Caco-2 (cell line): Measurements from ENCODE around the gene CDH2. TPM values are rescaled to one million over a fixed set of nuclear protein-coding genes. Genes with fewer than 3 reads are reported as not detected.
A peak's percentile ranks its signal among the peaks of the same experiment; 100 is the strongest.

Experiments used
- BruUV-seq: library from RNA; stranded (reverse); fragments of 400-500 nt; replicated peaks from 2 replicates; lab custom pipeline; 2021; lab: Mats Ljungman, UMichigan
- CTCF ChIA-PET: fragments of 300-600 bp; sonication (Branson Sonifier 250); formaldehyde crosslinking; loops from one replicate; lab custom pipeline; 2022; ENCODE audit warnings: antibody characterized with exemption; lab: Charles Lee
- POLR2A ChIA-PET: fragments of 300-600 bp; sonication (Branson Sonifier 250); formaldehyde crosslinking; loops from one replicate; lab custom pipeline; 2022; ENCODE audit warnings: antibody characterized with exemption; lab: Charles Lee
- DNase-seq, 2 experiments: peaks; one replicate each; pipeline versions ENCODE4 v3.0.0 to v3.0.0-alpha.2; 2020 to 2022
- H3K27me3 ChIP-seq: replicated peaks from 2 replicates; pipeline ENCODE4 v1.6.0; 2011; ENCODE audit warnings: low read length; ENCODE audit not compliant: control insufficient read depth, insufficient read depth
- H3K36me3 ChIP-seq: 2 replicates; pipeline ENCODE4 v1.5.1; 2011; ENCODE audit warnings: low read length; ENCODE audit not compliant: control insufficient read depth, insufficient read depth
- H3K4me1 ChIP-seq: fragments of 250-450 bp; sonication (Bioruptor Pico); 2 replicates; pipeline ENCODE4 v1.5.1; 2020; ENCODE audit warnings: mild to moderate bottlenecking
- H3K4me3 ChIP-seq: 2 replicates; pipeline ENCODE4 v1.5.1; 2011; ENCODE audit warnings: low read depth, mild to moderate bottlenecking, control low read depth, low read length
- H3K9me3 ChIP-seq: fragments of 250-450 bp; sonication (Bioruptor Pico); 2 replicates; pipeline ENCODE4 v1.5.1; 2020; ENCODE audit warnings: mild to moderate bottlenecking, moderate library complexity
- H3K27ac Mint-ChIP-seq: one replicate; pipeline ENCODE4 v1.8.0; 2022; ENCODE audit warnings: mixed read lengths; ENCODE audit not compliant: unreplicated experiment
- H3K27me3 Mint-ChIP-seq: one replicate; pipeline ENCODE4 v1.8.0; 2022; ENCODE audit warnings: mixed read lengths; ENCODE audit not compliant: insufficient read depth, unreplicated experiment
- H3K36me3 Mint-ChIP-seq: one replicate; pipeline ENCODE4 v1.8.0; 2022; ENCODE audit warnings: mild to moderate bottlenecking, mixed read lengths; ENCODE audit not compliant: insufficient read depth, unreplicated experiment
- H3K4me1 Mint-ChIP-seq: one replicate; pipeline ENCODE4 v1.8.0; 2022; ENCODE audit warnings: low read depth, mixed read lengths; ENCODE audit not compliant: unreplicated experiment
- H3K4me3 Mint-ChIP-seq: one replicate; pipeline ENCODE4 v1.8.0; 2022; ENCODE audit warnings: mild to moderate bottlenecking, moderate library complexity, mixed read lengths; ENCODE audit not compliant: unreplicated experiment
- H3K9me3 Mint-ChIP-seq: one replicate; pipeline ENCODE4 v1.8.0; 2022; ENCODE audit warnings: mixed read lengths; ENCODE audit not compliant: unreplicated experiment
- CTCF ChIP-seq, 2 experiments: fragments of 200-600 bp in 1 of 2; IDR thresholded peaks; 1 replicate in 1 of 2; 2 replicates in 1 of 2; pipeline versions ENCODE4 v1.5.1 to v1.8.0; 2011 to 2022; ENCODE audit warnings: antibody characterized with exemption in 1 of 2, control low read depth in 1 of 2, inconsistent platforms in 1 of 2, low read depth in 1 of 2, low read length in 1 of 2, mild to moderate bottlenecking in 1 of 2, moderate library complexity in 1 of 2; ENCODE audit not compliant: insufficient read depth in 1 of 2, severe bottlenecking in 1 of 2, unreplicated experiment in 1 of 2
- intact Hi-C: fragments of 100-400 bp; cut with micrococcal nuclease; formaldehyde crosslinking; loops from one replicate; pipeline ENCODE4 v1.10.0; 2022; ENCODE audit not compliant: unreplicated experiment
- total RNA-seq: library from RNA; stranded (reverse); gene quantifications from 2 replicates; pipeline ENCODE4 v1.2.3, GENCODE V29; 2022

Gene CDH2
- total RNA-seq, 1 experiment from 2014 or later: 1.4 TPM

GRCh38 chr18:28108254-28108653 lies 68.7 kb downstream of the CDH2 start:
- H3K27me3 Mint-ChIP-seq: no peaks in the 10 kb centered on the region
- no peaks in the 10 kb centered on the region for H3K9me3 ChIP-seq
- TF ChIP-seq CTCF (IDR thresholded peaks at IDR 0.05; ENCODE audit: insufficient read depth in 1 of 2, low read depth in 1 of 2, low read length in 1 of 2, severe bottlenecking in 1 of 2, unreplicated experiment in 1 of 2): no peak
- H3K4me3 Mint-ChIP-seq: peak overlapping the region; percentile 5
- CTCF ChIA-PET: no interaction called here
- DNase-seq: no peak
- H3K4me1 ChIP-seq: peaks cover 16% of the 10 kb centered on the region; the same call in 1 of the 2 replicates
- no TSS peak for BruUV-seq
- no peaks in the 10 kb centered on the region for H3K36me3 Mint-ChIP-seq
- no peaks in the 10 kb centered on the region for H3K9me3 Mint-ChIP-seq
- H3K4me3 ChIP-seq: no peak overlapping the region
- POLR2A ChIA-PET: no interaction called here
- intact Hi-C loops: loop anchor here (5.0 to 10.0 kb wide), 2 partner anchors 96 to 333 kb away; no protein-coding TSS in a partner anchor
- H3K4me1 Mint-ChIP-seq: peaks cover 10% of the 10 kb centered on the region
- H3K27me3 ChIP-seq: no peaks in the 10 kb centered on the region
- no peaks in the 10 kb centered on the region for H3K36me3 ChIP-seq
- no peak overlapping the region for H3K27ac Mint-ChIP-seq

- Histone ChIP-seq H3K9me3 (no peaks in the 10 kb centered on the region), H3K36me3 (no peaks in the 10 kb centered on the region), H3K4me1 (no peaks in the 10 kb centered on the region), H3K27me3 (no peaks in the 10 kb centered on the region), H3K4me3 (no peak overlapping the region)
- Mint-ChIP-seq H3K36me3 (no peaks in the 10 kb centered on the region), H3K4me3 (no peak overlapping the region), H3K27ac (no peak overlapping the region), H3K27me3 (no peaks in the 10 kb centered on the region), H3K4me1 (no peaks in the 10 kb centered on the region), H3K9me3 (no peaks in the 10 kb centered on the region)
- intact Hi-C loops: no loop called here
- POLR2A ChIA-PET: no interaction called here
- CTCF ChIA-PET: no interaction called here
- no TSS peak for BruUV-seq
- DNase-seq: no peak
- TF ChIP-seq CTCF (IDR thresholded peaks at IDR 0.05; ENCODE audit: insufficient read depth in 1 of 2, low read depth in 1 of 2, low read length in 1 of 2, severe bottlenecking in 1 of 2, unreplicated experiment in 1 of 2): no peak
Measured at GRCh38 chr18:28099237-28099636, 77.7 kb downstream of the CDH2 start.

GRCh38 chr18:28095631-28096030 lies 81.3 kb downstream of the CDH2 start:
- DNase-seq: no peak
- H3K9me3 ChIP-seq: no peaks in the 10 kb centered on the region
- ChIA-PET CTCF (no interaction called here), POLR2A (no interaction called here)
- H3K4me3 ChIP-seq: no peak overlapping the region
- Mint-ChIP-seq H3K36me3 (no peaks in the 10 kb centered on the region), H3K27me3 (no peaks in the 10 kb centered on the region), H3K27ac (no peak overlapping the region), H3K4me3 (no peak overlapping the region), H3K9me3 (no peaks in the 10 kb centered on the region), H3K4me1 (peaks cover 7% of the 10 kb centered on the region)
- no peak for TF ChIP-seq CTCF (IDR thresholded peaks at IDR 0.05; ENCODE audit: insufficient read depth in 1 of 2, low read depth in 1 of 2, low read length in 1 of 2, severe bottlenecking in 1 of 2, unreplicated experiment in 1 of 2)
- peaks cover 6% of the 10 kb centered on the region; the same call in 1 of the 2 replicates for H3K4me1 ChIP-seq
- H3K27me3 ChIP-seq: no peaks in the 10 kb centered on the region
- BruUV-seq: no TSS peak
- no peaks in the 10 kb centered on the region for H3K36me3 ChIP-seq
- intact Hi-C loops: no loop called here
